GM18868 (cell line): ENCODE measurements around the gene DDC.

Experiments
- ATAC-seq: cut with Tn5 transposase; IDR thresholded peaks from one replicate; pipeline ENCODE4 v1.9.1; 2021; ENCODE audit warnings: mild to moderate bottlenecking, moderate library complexity; ENCODE audit not compliant: unreplicated experiment

Gene DDC

DNA sequence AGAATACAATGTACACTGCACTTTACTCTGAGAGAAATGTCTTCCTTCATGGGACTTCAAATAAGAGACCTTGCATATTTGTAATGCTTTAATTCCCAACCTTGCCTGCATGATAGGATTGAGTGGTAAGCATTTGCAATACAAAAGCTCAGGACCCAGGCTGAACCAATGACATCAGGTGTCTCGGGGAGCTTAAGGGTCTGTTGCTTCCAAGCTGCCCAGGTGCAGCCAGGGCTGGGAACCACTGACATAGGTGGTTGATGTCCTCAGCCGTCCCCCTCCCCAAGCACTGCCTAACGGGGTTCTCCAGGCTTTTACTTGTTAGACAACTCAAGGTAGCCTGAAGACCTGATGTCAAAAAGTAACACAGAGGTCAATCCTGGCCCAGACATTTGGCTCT lies 144.2 kb downstream of the DDC start:
- no peak for ATAC-seq

GRCh38 chr7:50418526-50419290 lies 146.5 kb downstream of the DDC start:
- no peak for ATAC-seq

DNA sequence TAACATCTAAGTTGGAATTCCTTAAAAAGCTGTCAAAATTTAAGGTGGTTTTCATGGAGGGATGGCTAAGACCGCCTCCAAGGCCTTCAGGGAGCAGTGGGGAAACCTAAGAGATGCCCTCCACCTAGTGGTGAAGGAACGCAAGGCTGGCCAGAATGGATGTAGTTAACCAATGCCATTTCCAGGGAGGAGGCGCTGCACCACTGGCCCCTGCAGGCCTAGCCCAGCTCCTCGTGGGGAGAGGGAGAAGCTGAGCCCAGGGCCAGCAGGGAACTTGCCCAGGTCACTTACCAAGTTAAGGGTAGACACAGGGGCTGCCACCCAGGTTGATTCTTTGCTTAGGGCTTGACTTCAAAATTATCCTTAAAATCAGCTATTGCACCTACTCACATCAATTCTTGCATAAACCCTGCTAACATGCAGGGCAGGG lies 147.1 kb downstream of the DDC start:
- peak; percentile 81 for ATAC-seq

- ATAC-seq = peak; percentile 82
Observed at GRCh38 chr7:50416527-50417182, 148.6 kb downstream of the DDC start.

- ATAC-seq = no peak
Observed at GRCh38 chr7:50415844-50416364, 149.3 kb downstream of the DDC start.

DNA sequence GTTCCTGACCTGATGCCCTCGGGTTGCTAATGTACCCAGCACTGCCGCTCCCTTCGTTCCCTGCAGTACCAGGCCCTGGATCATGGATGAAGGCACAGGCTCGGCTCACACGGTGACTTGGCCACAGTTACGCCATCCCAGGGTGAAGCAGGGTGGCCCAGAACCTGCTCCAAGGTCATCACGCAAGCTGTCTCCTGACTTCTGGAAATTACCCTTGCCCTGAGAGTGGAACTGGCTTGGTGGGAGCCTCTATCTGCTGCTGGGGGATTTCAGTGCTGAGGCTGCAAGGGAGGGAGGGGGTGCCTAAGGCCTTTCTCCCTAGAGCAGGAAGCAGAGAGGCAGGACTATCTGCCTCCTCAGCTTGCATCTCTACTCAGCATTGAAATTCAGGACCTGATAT lies 151.6 kb downstream of the DDC start:
- no peak for ATAC-seq

- ATAC-seq = no peak
Observed at GRCh38 chr7:50412973-50413372, 152.2 kb downstream of the DDC start.

GRCh38 chr7:50411332-50411731 lies 153.9 kb downstream of the DDC start:
- no peak for ATAC-seq

DNA sequence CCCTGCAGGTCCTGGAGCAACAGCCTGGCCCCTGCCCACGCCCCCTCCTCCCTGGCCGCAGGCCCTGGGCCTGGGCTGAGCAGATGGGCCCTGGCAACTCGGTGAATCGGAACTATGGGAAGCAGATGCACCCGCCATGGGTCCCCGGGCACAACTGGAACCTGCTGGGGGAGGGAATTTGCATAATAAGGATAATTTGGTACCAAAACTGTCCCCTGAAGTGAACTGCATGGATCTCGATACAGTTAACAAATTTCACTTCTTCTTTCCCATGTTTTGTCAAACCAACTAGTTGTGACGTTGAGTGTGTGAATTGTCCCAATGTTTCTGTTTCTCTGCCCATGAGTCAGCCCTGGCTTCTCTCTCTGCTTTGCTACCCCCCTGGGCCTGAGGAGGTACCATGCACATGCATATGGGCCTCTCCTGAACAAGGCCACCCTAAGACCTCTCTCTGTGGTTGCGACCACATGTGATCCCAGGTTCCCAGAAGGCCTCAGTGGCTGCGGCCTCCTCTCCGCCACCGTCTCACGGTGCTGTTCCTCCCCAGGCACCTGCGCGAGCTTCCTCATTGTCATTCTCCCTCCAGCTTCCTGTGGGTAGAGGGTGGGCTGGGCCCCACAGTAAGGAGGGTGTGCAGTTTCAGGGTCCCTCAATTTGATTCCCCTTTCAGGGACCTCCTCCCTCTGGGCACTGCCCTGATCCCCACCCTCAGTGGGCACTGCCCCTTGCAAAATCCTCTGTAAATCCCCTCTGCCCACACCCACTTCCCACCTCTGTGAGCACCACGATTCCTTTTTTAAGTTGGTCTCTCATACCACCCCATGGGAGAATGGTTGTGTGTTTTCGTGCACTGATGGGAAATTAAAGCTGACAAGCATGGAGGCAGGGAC lies 155.1 kb downstream of the DDC start:
- ATAC-seq = peak; percentile 65
